NOMO-1 (cell line): Measurements from ENCODE around the gene POLG.
A peak's percentile ranks its signal among the peaks of the same experiment; 100 is the strongest.

Source experiments
- DNase-seq, 2 experiments: peaks; one replicate each; lab custom pipeline; 2025; ENCODE audit not compliant: unreplicated experiment in 2 of 2; lab: John Stamatoyannopoulos, UW

Gene POLG

DNA sequence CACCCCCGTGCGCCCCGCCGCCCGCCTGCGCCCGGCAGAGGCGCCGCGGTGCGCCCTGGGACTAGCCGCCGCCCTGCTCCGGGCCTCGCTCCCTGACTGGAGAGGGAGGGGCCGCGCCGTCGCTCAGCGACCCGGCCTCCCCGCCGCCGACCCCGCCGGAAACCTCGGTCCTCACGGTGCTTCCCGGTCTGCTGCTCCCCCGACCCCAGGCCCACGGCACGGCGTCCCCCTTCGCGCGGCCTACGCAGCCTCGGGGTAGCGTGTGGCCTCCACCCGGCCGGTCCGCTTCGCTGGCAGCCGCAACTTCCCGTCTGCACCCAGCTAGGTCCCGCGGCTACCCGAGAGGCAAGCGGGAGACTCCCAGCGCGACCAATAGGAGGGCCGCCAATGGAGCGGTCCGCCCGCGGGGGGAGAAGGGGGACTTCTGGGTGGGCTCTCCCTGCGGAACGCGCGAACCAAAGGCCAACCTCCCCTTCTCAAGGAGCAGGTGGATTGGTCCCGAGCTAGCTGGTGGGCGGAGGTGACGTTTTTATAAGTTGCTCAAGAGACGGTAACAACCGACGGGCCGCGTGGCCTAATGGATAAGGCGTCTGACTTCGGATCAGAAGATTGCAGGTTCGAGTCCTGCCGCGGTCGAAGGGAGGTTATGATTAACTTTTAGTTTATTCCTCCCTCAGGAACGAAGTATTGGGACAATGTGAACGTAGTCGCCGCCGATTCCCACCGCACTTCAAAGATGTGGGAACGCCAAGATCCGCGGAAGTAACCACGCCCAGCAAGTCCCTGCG, at the start of gene POLG:
Gene POLG, minus strand, starts transcription at position 315 of the 788 bp plus-strand sequence. CDS start 1,070 bp downstream, outside the sequence.
- peak; percentile 94 to 96 for DNase-seq

- DNase-seq, result no peak
These were observed 49.6 kb upstream of the POLG start for GRCh38 chr15:89384176-89384604.

DNA sequence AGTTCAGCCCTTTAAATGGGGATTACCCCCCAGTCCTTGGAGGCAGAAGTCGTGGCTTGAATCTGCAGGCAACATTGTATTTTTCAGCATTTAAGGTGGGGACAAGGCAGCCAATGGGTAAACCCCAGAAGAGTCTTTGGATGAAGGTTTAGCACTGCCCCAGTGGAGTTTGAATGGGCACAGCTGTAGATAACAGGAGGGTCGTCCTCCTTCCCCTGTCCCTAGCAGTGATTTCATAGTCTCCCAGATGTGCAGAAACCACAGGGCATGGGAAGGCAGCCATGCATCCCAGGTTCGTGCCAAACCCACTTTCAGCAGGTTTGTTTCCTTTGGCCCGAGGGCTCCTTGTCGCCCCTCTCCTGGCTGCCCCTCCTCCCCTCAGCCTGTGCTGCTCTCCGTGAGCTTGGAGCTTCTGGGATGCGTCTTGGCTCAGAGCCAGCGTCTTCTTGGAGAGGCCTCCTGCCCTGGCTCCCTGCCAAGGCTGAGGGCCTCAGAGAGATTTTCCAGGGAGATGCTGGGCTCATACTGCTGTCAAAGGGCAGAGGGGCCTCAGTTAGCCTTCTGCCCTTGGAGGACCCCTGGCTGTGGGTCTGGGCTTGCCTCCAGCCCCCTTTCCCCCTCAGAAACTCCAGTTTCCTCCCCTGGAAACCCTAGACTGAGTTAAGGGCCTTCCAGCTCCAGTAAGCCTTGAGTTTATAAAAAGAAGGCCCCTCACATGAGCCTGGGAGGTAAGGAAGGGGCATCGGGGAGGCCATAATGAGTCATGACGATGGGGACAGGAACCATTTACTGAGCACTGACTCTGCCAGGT, 48.9 kb upstream of the POLG start:
- no peak for DNase-seq

GRCh38 chr15:89381888-89382686, 47.5 kb upstream of the POLG start:
- no peak for DNase-seq

GRCh38 chr15:89381331-89381730, 46.7 kb upstream of the POLG start:
- DNase-seq, result no peak

GRCh38 chr15:89379818-89380217, 45.2 kb upstream of the POLG start:
- no peak for DNase-seq

DNA sequence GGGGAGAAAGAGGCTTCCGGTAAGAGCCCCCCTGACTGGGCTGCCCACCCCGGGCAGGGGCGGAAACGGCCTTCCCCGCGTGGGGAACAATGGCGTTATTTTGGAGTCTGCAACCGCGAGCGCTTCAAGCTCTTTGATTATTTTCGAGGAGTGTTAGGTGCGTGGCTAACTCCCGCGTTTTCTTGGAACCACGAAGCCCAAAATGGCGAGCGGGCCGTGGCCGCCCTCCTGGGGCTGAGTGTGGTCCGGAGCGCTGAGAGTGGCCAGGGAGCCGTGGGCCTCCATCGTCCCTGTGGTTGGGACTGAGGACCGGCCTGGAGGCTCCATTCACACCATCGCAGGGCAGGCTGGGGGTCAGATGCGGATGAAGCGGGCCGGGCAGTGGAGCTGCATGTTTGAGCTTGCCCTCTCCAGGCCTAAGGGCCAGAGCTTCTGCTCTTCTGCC, 44.6 kb upstream of the POLG start:
- no peak for DNase-seq

DNA sequence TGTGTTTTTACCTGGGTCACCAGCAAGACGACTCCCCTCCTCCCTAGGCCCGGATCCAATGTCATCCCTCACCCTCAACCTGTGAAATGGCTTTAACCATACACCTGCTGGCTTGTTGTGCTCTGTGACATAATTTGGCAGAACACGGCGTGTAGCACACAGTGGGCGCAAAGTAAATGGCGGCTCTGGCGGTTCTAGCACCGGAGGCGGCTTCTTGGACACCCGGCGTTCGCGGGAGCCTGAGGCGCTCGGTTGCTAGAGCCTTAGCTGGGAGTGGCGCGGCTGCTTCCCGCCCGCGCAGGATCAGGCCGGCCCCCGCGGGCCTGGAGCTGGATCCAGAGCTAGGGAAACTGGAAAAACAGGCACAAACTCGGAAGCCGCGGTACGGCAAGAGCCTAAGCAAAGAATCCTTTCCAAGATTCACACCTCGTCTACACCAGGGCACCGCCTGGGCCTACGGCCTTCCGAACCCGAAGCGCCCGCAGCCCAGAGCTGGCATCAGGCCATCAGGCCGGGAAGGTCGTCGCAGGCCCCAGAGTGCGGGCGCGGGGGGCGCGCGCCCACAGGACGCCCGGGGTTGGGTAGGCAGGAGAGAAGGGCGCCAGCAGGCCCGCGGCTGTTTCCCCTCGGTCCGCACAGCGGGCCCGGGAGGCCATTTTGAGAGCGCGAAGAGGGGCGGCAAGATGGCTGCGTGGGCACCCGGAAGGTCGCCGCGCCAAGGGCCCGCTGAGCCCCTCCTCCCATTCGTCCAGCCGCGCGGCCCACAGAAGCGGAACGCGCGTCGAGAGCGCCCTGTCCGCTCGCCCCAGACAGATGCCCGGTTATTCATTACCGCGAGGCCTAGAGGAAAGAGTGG, 43.9 kb upstream of the POLG start:
- DNase-seq, result no peak

DNA sequence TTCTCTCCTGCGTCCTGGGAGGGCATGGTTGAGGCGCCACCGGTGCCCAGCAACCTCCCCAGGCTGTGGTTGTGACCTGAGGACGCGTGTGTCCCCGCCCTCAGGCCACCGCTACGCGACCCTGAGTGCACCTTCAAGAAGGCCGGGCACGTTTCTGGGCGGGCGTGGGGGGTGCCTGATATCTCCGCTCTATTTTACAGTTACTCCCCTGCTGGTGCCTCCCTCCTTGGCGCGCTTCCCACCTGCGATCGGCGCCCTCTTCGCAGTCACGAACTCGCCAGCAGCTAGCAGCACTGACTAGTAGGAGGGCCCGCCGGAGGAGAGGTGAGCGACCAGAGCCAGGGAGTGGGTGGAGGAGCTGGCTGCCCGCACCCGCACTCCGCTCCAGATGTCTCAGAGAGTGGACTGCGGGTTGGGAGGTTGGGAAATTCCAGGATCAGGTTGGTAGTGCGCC, 43.2 kb upstream of the POLG start:
- no peak for DNase-seq

DNA sequence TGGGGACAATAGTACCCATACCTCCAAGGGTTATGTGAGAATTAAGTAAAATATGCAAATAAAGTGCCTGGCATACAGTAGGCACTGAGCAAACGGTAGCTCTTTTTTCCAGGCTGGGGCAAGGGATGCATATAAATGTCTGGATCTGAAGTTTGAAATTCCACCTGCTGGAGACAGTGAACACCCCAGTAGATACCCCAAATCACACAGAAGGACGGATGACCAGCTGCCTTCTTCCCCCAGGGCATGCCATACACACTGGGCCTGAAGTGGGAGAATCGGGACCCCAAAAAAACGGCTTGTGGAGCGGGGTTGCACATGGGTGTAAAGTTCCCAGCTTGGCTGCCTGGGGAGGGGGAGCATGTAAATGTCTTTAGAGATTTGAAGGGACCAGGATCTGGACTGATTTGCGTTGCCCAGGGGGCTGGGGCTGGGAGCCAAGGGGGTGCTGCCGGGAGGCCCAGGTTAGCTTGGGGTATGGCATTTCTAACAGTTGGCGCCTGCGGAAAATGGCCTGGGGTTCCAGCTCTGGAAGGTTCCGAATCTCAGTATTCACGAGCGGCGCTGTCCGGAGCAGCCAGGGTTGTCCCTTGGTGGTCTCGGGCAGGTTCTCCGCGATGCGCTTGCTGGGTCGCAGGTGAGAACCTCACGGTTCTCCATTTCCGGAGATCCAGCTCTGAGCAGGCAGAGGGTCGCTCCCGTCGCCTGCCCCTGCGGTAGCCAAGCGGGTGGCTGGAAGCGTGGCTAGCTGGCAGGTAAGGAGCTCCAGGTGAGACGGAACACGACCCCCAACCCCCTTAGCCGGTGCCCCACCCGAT, 42.6 kb upstream of the POLG start:
- DNase-seq, result no peak

GRCh38 chr15:89376388-89376787, 41.8 kb upstream of the POLG start:
- DNase-seq, result no peak

- no peak for DNase-seq
These were observed 40.7 kb upstream of the POLG start for GRCh38 chr15:89375093-89376005.

GRCh38 chr15:89374086-89374981, 39.7 kb upstream of the POLG start:
- no peak for DNase-seq

GRCh38 chr15:89372069-89372935, 37.7 kb upstream of the POLG start:
- DNase-seq, result no peak

- no peak for DNase-seq
These were observed 36.8 kb upstream of the POLG start for GRCh38 chr15:89371228-89372044.

- no peak for DNase-seq
These were observed 36.3 kb upstream of the POLG start for GRCh38 chr15:89370978-89371227.
